ENCODE measurements around the gene JKAMP. TPM values are rescaled to one million over a fixed set of nuclear protein-coding genes. Genes with fewer than 3 reads are reported as not detected.

The JKAMP gene
- total RNA-seq, 2 experiments from 2014 or later: 24.4 to 28.6 TPM

- DNase-seq: no peak
- H3K36me3 Mint-ChIP-seq (ENCODE audit: low read depth): peaks cover 2% of the 10 kb centered on the region
- H3K9me3 Mint-ChIP-seq (ENCODE audit: insufficient read depth): no peaks in the 10 kb centered on the region
- H3K4me1 Mint-ChIP-seq (ENCODE audit: low read depth): peaks cover under 1% of the 10 kb centered on the region
- POLR2A ChIA-PET: interaction anchor here (0.6 kb wide), 1 partner anchor 67 kb away, joined by 3 read pairs; the partner anchor contains the start of gene CCDC175
- ATAC-seq: no peak
- no peak overlapping the region for H3K27ac Mint-ChIP-seq
- no peak overlapping the region for H3K4me3 Mint-ChIP-seq
- CTCF ChIA-PET: interaction anchor here (1.0 to 1.3 kb wide), 2 partner anchors 26 to 67 kb away, joined by 3 read pairs; partner anchors contain the start of genes CCDC175, JKAMP and L3HYPDH
- peaks cover 12% of the 10 kb centered on the region for H3K27me3 Mint-ChIP-seq (ENCODE audit: low read depth)
These were observed 25.7 kb downstream of the JKAMP start for GRCh38 chr14:59510001-59510400.

- H3K4me3 Mint-ChIP-seq: no peak overlapping the region
- peaks cover 19% of the 10 kb centered on the region for H3K27me3 Mint-ChIP-seq (ENCODE audit: low read depth)
- ChIA-PET POLR2A (no interaction called here), CTCF (interaction anchor here (1.0 kb wide), 1 partner anchor 27 kb away, joined by 3 read pairs; the partner anchor contains the start of genes JKAMP and L3HYPDH)
- DNase-seq (no peak), ATAC-seq (no peak)
- no peaks in the 10 kb centered on the region for H3K9me3 Mint-ChIP-seq (ENCODE audit: insufficient read depth)
- H3K36me3 Mint-ChIP-seq (ENCODE audit: low read depth): peaks cover 2% of the 10 kb centered on the region
- H3K27ac Mint-ChIP-seq: no peak overlapping the region
- no peaks in the 10 kb centered on the region for H3K4me1 Mint-ChIP-seq (ENCODE audit: low read depth)
These were observed 26.6 kb downstream of the JKAMP start for GRCh38 chr14:59510966-59511365.

GRCh38 chr14:59511916-59512575 is 27.7 kb downstream of the JKAMP start:
- ChIA-PET POLR2A (no interaction called here), CTCF (interaction anchor here (1.0 to 2.3 kb wide), 4 partner anchors 65 to 672 kb away, joined by 3 to 8 read pairs (median 3); partner anchors contain the start of gene CCDC175)
- Mint-ChIP-seq H3K36me3 (ENCODE audit: low read depth) (peaks cover 2% of the 10 kb centered on the region), H3K27me3 (ENCODE audit: low read depth) (peaks cover 23% of the 10 kb centered on the region), H3K9me3 (ENCODE audit: insufficient read depth) (no peaks in the 10 kb centered on the region), H3K27ac (no peak overlapping the region), H3K4me1 (ENCODE audit: low read depth) (no peaks in the 10 kb centered on the region), H3K4me3 (no peak overlapping the region)
- peak; percentile 24 for DNase-seq
- no peak for ATAC-seq

GRCh38 chr14:59520224-59520623 is 35.9 kb downstream of the JKAMP start:
- no peak overlapping the region for H3K4me3 Mint-ChIP-seq
- CTCF ChIA-PET: no interaction called here
- ATAC-seq (no peak), DNase-seq (no peak)
- no peak overlapping the region for H3K27ac Mint-ChIP-seq
- H3K9me3 Mint-ChIP-seq (ENCODE audit: insufficient read depth): no peaks in the 10 kb centered on the region
- H3K4me1 Mint-ChIP-seq (ENCODE audit: low read depth): no peaks in the 10 kb centered on the region
- H3K36me3 Mint-ChIP-seq (ENCODE audit: low read depth): no peaks in the 10 kb centered on the region
- POLR2A ChIA-PET: no interaction called here
- H3K27me3 Mint-ChIP-seq (ENCODE audit: low read depth): peaks cover 15% of the 10 kb centered on the region

GRCh38 chr14:59529189-59529588 is 44.9 kb downstream of the JKAMP start:
- Mint-ChIP-seq H3K9me3 (ENCODE audit: insufficient read depth) (no peaks in the 10 kb centered on the region), H3K4me3 (no peak overlapping the region), H3K27ac (no peak overlapping the region), H3K36me3 (ENCODE audit: low read depth) (no peaks in the 10 kb centered on the region), H3K27me3 (ENCODE audit: low read depth) (peaks cover 20% of the 10 kb centered on the region), H3K4me1 (ENCODE audit: low read depth) (no peaks in the 10 kb centered on the region)
- ChIA-PET CTCF (no interaction called here), POLR2A (no interaction called here)
- no peak for DNase-seq
- ATAC-seq: no peak

- Mint-ChIP-seq H3K4me3 (no peak overlapping the region), H3K9me3 (ENCODE audit: insufficient read depth) (no peaks in the 10 kb centered on the region), H3K36me3 (ENCODE audit: low read depth) (no peaks in the 10 kb centered on the region), H3K27me3 (ENCODE audit: low read depth) (peaks cover 19% of the 10 kb centered on the region), H3K4me1 (ENCODE audit: low read depth) (no peaks in the 10 kb centered on the region), H3K27ac (no peak overlapping the region)
- CTCF ChIA-PET: no interaction called here
- DNase-seq: no peak
- no peak for ATAC-seq
- POLR2A ChIA-PET: no interaction called here
These were observed 46.0 kb downstream of the JKAMP start for GRCh38 chr14:59530349-59530748.

- CTCF ChIA-PET: no interaction called here
- ATAC-seq (no peak), DNase-seq (no peak)
- H3K27me3 Mint-ChIP-seq (ENCODE audit: low read depth): peaks cover 24% of the 10 kb centered on the region
- H3K9me3 Mint-ChIP-seq (ENCODE audit: insufficient read depth): no peaks in the 10 kb centered on the region
- no peaks in the 10 kb centered on the region for H3K4me1 Mint-ChIP-seq (ENCODE audit: low read depth)
- no peaks in the 10 kb centered on the region for H3K36me3 Mint-ChIP-seq (ENCODE audit: low read depth)
- no peak overlapping the region for H3K27ac Mint-ChIP-seq
- POLR2A ChIA-PET: no interaction called here
- H3K4me3 Mint-ChIP-seq: no peak overlapping the region
These were observed 48.1 kb downstream of the JKAMP start for GRCh38 chr14:59532419-59532818.

- no peaks in the 10 kb centered on the region for H3K36me3 Mint-ChIP-seq (ENCODE audit: low read depth)
- POLR2A ChIA-PET: no interaction called here
- DNase-seq: no peak
- peaks cover 23% of the 10 kb centered on the region for H3K27me3 Mint-ChIP-seq (ENCODE audit: low read depth)
- no peak overlapping the region for H3K4me3 Mint-ChIP-seq
- no peak for ATAC-seq
- H3K9me3 Mint-ChIP-seq (ENCODE audit: insufficient read depth): no peaks in the 10 kb centered on the region
- H3K27ac Mint-ChIP-seq: no peak overlapping the region
- CTCF ChIA-PET: no interaction called here
- H3K4me1 Mint-ChIP-seq (ENCODE audit: low read depth): no peaks in the 10 kb centered on the region
These were observed 50.2 kb downstream of the JKAMP start for GRCh38 chr14:59534361-59534987.

GRCh38 chr14:59537476-59537875 is 53.2 kb downstream of the JKAMP start:
- no peak overlapping the region for H3K4me3 Mint-ChIP-seq
- DNase-seq: no peak

GRCh38 chr14:59538936-59539335 is 54.6 kb downstream of the JKAMP start:
- ChIA-PET POLR2A (no interaction called here), CTCF (no interaction called here)
- DNase-seq (no peak), ATAC-seq (no peak)
- H3K27ac Mint-ChIP-seq: no peak overlapping the region
- H3K4me3 Mint-ChIP-seq: no peak overlapping the region
- H3K4me1 Mint-ChIP-seq (ENCODE audit: low read depth): no peaks in the 10 kb centered on the region
- H3K9me3 Mint-ChIP-seq (ENCODE audit: insufficient read depth): no peaks in the 10 kb centered on the region
- no peaks in the 10 kb centered on the region for H3K36me3 Mint-ChIP-seq (ENCODE audit: low read depth)
- H3K27me3 Mint-ChIP-seq (ENCODE audit: low read depth): peaks cover 11% of the 10 kb centered on the region

More at GRCh38 chr14:59537476-59537875, 53.2 kb downstream of the JKAMP start:
- no peaks in the 10 kb centered on the region for H3K9me3 Mint-ChIP-seq (ENCODE audit: insufficient read depth)
- peaks cover 13% of the 10 kb centered on the region for H3K27me3 Mint-ChIP-seq (ENCODE audit: low read depth)
- POLR2A ChIA-PET: interaction anchor here (0.8 kb wide), 1 partner anchor 711 kb away, joined by 4 read pairs; no protein-coding TSS in a partner anchor
- CTCF ChIA-PET: no interaction called here
- no peak for ATAC-seq
- H3K27ac Mint-ChIP-seq: no peak overlapping the region
- H3K36me3 Mint-ChIP-seq (ENCODE audit: low read depth): no peaks in the 10 kb centered on the region
- no peaks in the 10 kb centered on the region for H3K4me1 Mint-ChIP-seq (ENCODE audit: low read depth)

GRCh38 chr14:59540852-59541251 is 56.5 kb downstream of the JKAMP start:
- no peak for ATAC-seq
- H3K27ac Mint-ChIP-seq: no peak overlapping the region
- POLR2A ChIA-PET: no interaction called here
- H3K4me1 Mint-ChIP-seq (ENCODE audit: low read depth): no peaks in the 10 kb centered on the region
- DNase-seq: no peak
- CTCF ChIA-PET: no interaction called here
- H3K4me3 Mint-ChIP-seq: no peak overlapping the region
- H3K27me3 Mint-ChIP-seq (ENCODE audit: low read depth): peaks cover 11% of the 10 kb centered on the region
- no peaks in the 10 kb centered on the region for H3K9me3 Mint-ChIP-seq (ENCODE audit: insufficient read depth)
- H3K36me3 Mint-ChIP-seq (ENCODE audit: low read depth): no peaks in the 10 kb centered on the region

- H3K9me3 Mint-ChIP-seq (ENCODE audit: insufficient read depth): no peaks in the 10 kb centered on the region
- DNase-seq (no peak), ATAC-seq (no peak)
- no peak overlapping the region for H3K27ac Mint-ChIP-seq
- CTCF ChIA-PET: no interaction called here
- H3K36me3 Mint-ChIP-seq (ENCODE audit: low read depth): no peaks in the 10 kb centered on the region
- no peak overlapping the region for H3K4me3 Mint-ChIP-seq
- no peaks in the 10 kb centered on the region for H3K4me1 Mint-ChIP-seq (ENCODE audit: low read depth)
- peaks cover 8% of the 10 kb centered on the region for H3K27me3 Mint-ChIP-seq (ENCODE audit: low read depth)
- POLR2A ChIA-PET: no interaction called here
These were observed 57.4 kb downstream of the JKAMP start for GRCh38 chr14:59541731-59542130.

All from activated CD8-positive, alpha-beta T cell treated with anti-CD3 and anti-CD28 coated beads, Interleukin-2, amount 10 ng/mL, durations not matched to agents 7 days and 5 days (primary cell).